ENCODE data around the gene GNB1.

- TF ChIP-seq CTCF (conservative IDR thresholded peaks at IDR 0.05 in 1 of 2, IDR thresholded peaks at IDR 0.05 in 1 of 2; ENCODE audit: low read depth in 1 of 2, low read length in 2 of 2) (no peak), EZH2 (IDR thresholded peaks at IDR 0.05; ENCODE audit: low read length, missing control alignments) (no peak)
Measured at GRCh38 chr1:1869469-1869868, 21.4 kb downstream of the GNB1 start.
